Osteoblast (primary cell): Measurements from ENCODE around the gene C2orf76. TPM values are rescaled to one million over a fixed set of nuclear protein-coding genes. Genes with fewer than 3 reads are reported as not detected.

Experiments
- DNase-seq: peaks from one replicate; pipeline ENCODE4 v3.0.0; 2011; ENCODE audit warnings: low spot score, mixed read lengths; ENCODE audit not compliant: insufficient read length; ENCODE audit errors: missing footprints
- H2AFZ ChIP-seq: 2 replicates; pipeline ENCODE4 v1.6.0; 2011; ENCODE audit warnings: mild to moderate bottlenecking, low read length
- H3K27ac ChIP-seq: 2 replicates; pipeline ENCODE4 v1.5.1; 2011; ENCODE audit warnings: mild to moderate bottlenecking, low read depth, low read length, moderate library complexity
- H3K27me3 ChIP-seq: 2 replicates; pipeline ENCODE4 v1.6.0; 2012; ENCODE audit warnings: mild to moderate bottlenecking, control low read depth, inconsistent platforms, low read length, moderate library complexity; ENCODE audit not compliant: insufficient read depth
- H3K36me3 ChIP-seq: 2 replicates; pipeline ENCODE4 v1.5.1; 2011; ENCODE audit warnings: mild to moderate bottlenecking, low read length, control low read depth, moderate library complexity; ENCODE audit not compliant: insufficient read depth
- H3K4me1 ChIP-seq: 2 replicates; pipeline ENCODE4 v1.5.1; 2011; ENCODE audit warnings: mild to moderate bottlenecking, low read length, control low read depth, moderate library complexity; ENCODE audit not compliant: insufficient read depth
- H3K4me2 ChIP-seq: 2 replicates; pipeline ENCODE4 v1.6.0; 2011; ENCODE audit warnings: mild to moderate bottlenecking, low read length; ENCODE audit not compliant: insufficient read depth
- H3K4me3 ChIP-seq: fragments of 200-600 bp; sonication (generic); 3 replicates; pipeline ENCODE4 v1.5.1; 2012; ENCODE audit warnings: mild to moderate bottlenecking, low read length, inconsistent platforms; ENCODE audit not compliant: insufficient read depth
- H3K79me2 ChIP-seq: 2 replicates; pipeline ENCODE4 v1.6.0; 2012; ENCODE audit warnings: mild to moderate bottlenecking, low read length, control low read depth, inconsistent platforms; ENCODE audit not compliant: insufficient read depth
- H3K9me3 ChIP-seq: 2 replicates; pipeline ENCODE4 v1.5.1; 2011; ENCODE audit warnings: low read depth, low read length, control low read depth
- H4K20me1 ChIP-seq: 2 replicates; pipeline ENCODE4 v1.6.0; 2012; ENCODE audit warnings: mild to moderate bottlenecking, low read length, control low read depth; ENCODE audit not compliant: insufficient read depth
- CTCF ChIP-seq: IDR thresholded peaks from 2 replicates; pipeline ENCODE4 v1.5.1; 2011; ENCODE audit warnings: mild to moderate bottlenecking, low read depth, low read length, moderate library complexity; ENCODE audit errors: extremely low read depth
- total RNA-seq: library from RNA; depleted of rRNA; stranded (reverse); fragments of >200 nt; gene quantifications from 2 replicates; pipeline ENCODE4 v1.2.3, GENCODE V29; 2012

Gene C2orf76
- total RNA-seq, 1 donor = 6.5 TPM

GRCh38 chr2:119364798-119365197 is 1.8 kb downstream of the C2orf76 start:
- H3K27me3 ChIP-seq = no peaks in the 10 kb centered on the region
- H3K27ac ChIP-seq = no peak overlapping the region
- no peak for TF ChIP-seq CTCF
- no peaks in the 10 kb centered on the region for H3K9me3 ChIP-seq
- DNase-seq = no peak
- H3K4me2 ChIP-seq = no peak overlapping the region
- no peak overlapping the region for H3K4me3 ChIP-seq
- H2AFZ ChIP-seq = no peak overlapping the region
- peaks cover 52% of the 10 kb centered on the region for H3K79me2 ChIP-seq
- peaks cover 16% of the 10 kb centered on the region for H3K36me3 ChIP-seq
- H4K20me1 ChIP-seq = peaks cover 18% of the 10 kb centered on the region
- H3K4me1 ChIP-seq = peaks cover 17% of the 10 kb centered on the region

DNA sequence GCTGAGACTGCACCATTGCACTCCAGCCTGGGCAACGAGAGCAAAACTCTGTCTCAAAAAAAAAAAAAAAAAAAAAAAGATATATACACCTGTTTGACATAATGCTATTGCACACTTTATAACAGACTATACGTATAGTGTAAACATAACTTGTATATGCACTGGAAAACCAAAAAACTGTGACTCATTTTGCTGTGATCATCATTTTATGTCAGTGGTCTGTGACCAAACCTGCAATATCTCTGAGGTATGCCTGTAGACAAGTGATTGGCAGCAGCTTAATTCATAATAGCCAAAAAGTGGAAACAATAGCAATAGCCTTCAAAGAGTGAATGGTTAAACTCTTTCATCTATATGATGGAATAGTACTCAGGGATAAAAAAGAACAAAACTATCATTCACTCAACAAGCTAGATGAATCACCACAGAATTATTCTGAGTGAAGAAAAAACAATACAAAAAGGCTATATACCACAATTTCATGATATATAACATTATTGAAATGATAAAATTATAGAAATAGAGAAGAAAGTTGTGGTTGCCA is 6.1 kb downstream of the C2orf76 start:
- H2AFZ ChIP-seq = no peak overlapping the region
- H3K27me3 ChIP-seq = no peaks in the 10 kb centered on the region
- no peaks in the 10 kb centered on the region for H3K36me3 ChIP-seq
- H3K4me1 ChIP-seq = peaks cover 2% of the 10 kb centered on the region
- no peak for TF ChIP-seq CTCF
- peaks cover 17% of the 10 kb centered on the region for H3K79me2 ChIP-seq
- H3K9me3 ChIP-seq = no peaks in the 10 kb centered on the region
- H4K20me1 ChIP-seq = no peaks in the 10 kb centered on the region
- no peak overlapping the region for H3K4me3 ChIP-seq
- DNase-seq = no peak
- H3K27ac ChIP-seq = no peak overlapping the region
- no peak overlapping the region for H3K4me2 ChIP-seq

- DNase-seq = no peak
- TF ChIP-seq CTCF = no peak
- no peak overlapping the region for H3K4me2 ChIP-seq
- no peak overlapping the region for H3K4me3 ChIP-seq
- no peaks in the 10 kb centered on the region for H3K9me3 ChIP-seq
- H3K79me2 ChIP-seq = peaks cover 10% of the 10 kb centered on the region
- no peaks in the 10 kb centered on the region for H3K36me3 ChIP-seq
- no peak overlapping the region for H3K27ac ChIP-seq
- no peaks in the 10 kb centered on the region for H3K4me1 ChIP-seq
- no peaks in the 10 kb centered on the region for H3K27me3 ChIP-seq
- no peaks in the 10 kb centered on the region for H4K20me1 ChIP-seq
- no peak overlapping the region for H2AFZ ChIP-seq
Observed at GRCh38 chr2:119359774-119360173, 6.9 kb downstream of the C2orf76 start.

DNA sequence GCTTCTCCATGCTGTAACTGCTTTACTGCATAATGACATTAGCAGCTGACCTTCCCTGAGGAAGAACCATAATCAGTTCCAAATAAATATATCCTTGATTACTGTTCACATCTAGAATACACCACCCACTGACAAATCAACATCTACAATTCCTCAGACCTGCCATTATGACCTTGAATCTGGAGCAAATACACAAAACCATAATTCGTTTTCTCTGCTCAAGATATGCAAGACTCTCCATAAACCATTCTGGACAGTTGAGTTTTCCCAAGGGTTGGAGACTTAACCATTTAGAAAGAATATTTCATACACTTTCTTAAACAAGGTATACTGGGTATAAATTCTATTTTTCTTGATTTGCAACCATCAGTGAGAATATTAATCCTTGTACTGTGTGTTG is 11.8 kb downstream of the C2orf76 start:
- H3K27ac ChIP-seq = no peak overlapping the region
- no peak for TF ChIP-seq CTCF
- H3K79me2 ChIP-seq = no peaks in the 10 kb centered on the region
- no peak for DNase-seq
- H3K27me3 ChIP-seq = no peaks in the 10 kb centered on the region
- no peaks in the 10 kb centered on the region for H3K36me3 ChIP-seq
- peaks cover 7% of the 10 kb centered on the region for H4K20me1 ChIP-seq
- H2AFZ ChIP-seq = no peak overlapping the region
- H3K4me2 ChIP-seq = no peak overlapping the region
- H3K4me1 ChIP-seq = no peaks in the 10 kb centered on the region
- H3K4me3 ChIP-seq = no peak overlapping the region
- no peaks in the 10 kb centered on the region for H3K9me3 ChIP-seq
